MM.1S (cell line): ENCODE results near the gene AEBP1.

Source experiments
- DNase-seq: peaks from one replicate; pipeline ENCODE4 v3.0.0-alpha.2; 2015
- H2AFZ ChIP-seq: fragments of 300-600 bp; sonication (generic); 2 replicates; pipeline ENCODE4 v1.6.0; 2016; ENCODE audit warnings: antibody characterized with exemption, low read length
- H3F3A ChIP-seq: fragments of 300-600 bp; sonication (generic); 2 replicates; pipeline ENCODE4 v1.6.1; 2016; ENCODE audit warnings: mild to moderate bottlenecking, antibody characterized with exemption, low read length, moderate library complexity, mixed read lengths; ENCODE audit not compliant: insufficient read depth
- H3K27ac ChIP-seq: fragments of 300-600 bp; sonication (generic); 2 replicates; pipeline ENCODE4 v1.5.1; 2016; ENCODE audit warnings: mild to moderate bottlenecking, low read length
- H3K27me3 ChIP-seq: fragments of 300-600 bp; sonication (generic); replicated peaks from 2 replicates; pipeline ENCODE4 v1.6.0; 2016; ENCODE audit warnings: low read length; ENCODE audit not compliant: insufficient read depth
- H3K36me3 ChIP-seq: fragments of 300-600 bp; sonication (generic); replicated peaks from 2 replicates; pipeline ENCODE4 v1.6.1; 2016; ENCODE audit warnings: mild to moderate bottlenecking, low read length, mixed read lengths; ENCODE audit not compliant: insufficient read depth
- H3K4me1 ChIP-seq: fragments of 300-600 bp; sonication (generic); 2 replicates; pipeline ENCODE4 v1.6.1; 2016; ENCODE audit warnings: low read length, mixed read lengths
- H3K4me2 ChIP-seq: fragments of 300-600 bp; sonication (generic); 2 replicates; pipeline ENCODE4 v1.6.0; 2016; ENCODE audit warnings: low read depth, low read length
- H3K4me3 ChIP-seq: fragments of 300-600 bp; sonication (generic); 2 replicates; pipeline ENCODE4 v1.5.1; 2016; ENCODE audit warnings: low read length, mixed read lengths
- H3K79me2 ChIP-seq: fragments of 300-600 bp; sonication (generic); 2 replicates; pipeline ENCODE4 v1.6.1; 2016; ENCODE audit warnings: mixed run types, low read length, mixed read lengths
- H3K9ac ChIP-seq: fragments of 300-600 bp; sonication (generic); 2 replicates; pipeline ENCODE4 v1.6.1; 2016; ENCODE audit warnings: low read length, mixed read lengths
- H3K9me2 ChIP-seq: fragments of 300-600 bp; sonication (generic); replicated peaks from 2 replicates; pipeline ENCODE4 v1.6.1; 2016; ENCODE audit warnings: mild to moderate bottlenecking, low read length, mixed read lengths; ENCODE audit not compliant: insufficient read depth
- H3K9me3 ChIP-seq: fragments of 300-600 bp; sonication (generic); replicated peaks from 2 replicates; pipeline ENCODE4 v1.6.1; 2016; ENCODE audit warnings: mild to moderate bottlenecking, low read length, mixed read lengths; ENCODE audit not compliant: insufficient read depth
- H4K20me1 ChIP-seq: fragments of 300-600 bp; sonication (generic); 2 replicates; pipeline ENCODE4 v1.6.1; 2016; ENCODE audit warnings: mild to moderate bottlenecking, low read length, moderate library complexity, mixed read lengths; ENCODE audit not compliant: insufficient read depth
- EZH2 ChIP-seq: fragments of 300-600 bp; sonication (generic); optimal IDR thresholded peaks from 2 replicates; pipeline ENCODE3; 2017; ENCODE audit warnings: low read depth, mild to moderate bottlenecking, antibody characterized with exemption, low read length, mixed read lengths
- EZH2phosphoT487 ChIP-seq: fragments of 300-600 bp; sonication (generic); IDR thresholded peaks from 2 replicates; pipeline ENCODE4 v1.6.1; 2018; ENCODE audit warnings: antibody characterized with exemption, low read length
- TF ChIP-seq, protein P1 (sequence below): fragments of 300-600 bp; sonication (generic); IDR thresholded peaks from 2 replicates; pipeline ENCODE4 v1.5.1; 2016; ENCODE audit warnings: antibody characterized with exemption, low read length, mixed read lengths

AEBP1 gene

GRCh38 chr7:44158873-44159631, 54.9 kb downstream of the AEBP1 start:
- H3K4me2 ChIP-seq: no peak overlapping the region
- DNase-seq: no peak
- no peaks in the 10 kb centered on the region for H3K36me3 ChIP-seq
- no peak overlapping the region for H3K4me3 ChIP-seq
- H3K79me2 ChIP-seq: no peaks in the 10 kb centered on the region
- no peaks in the 10 kb centered on the region for H3K4me1 ChIP-seq
- H3K27me3 ChIP-seq: no peaks in the 10 kb centered on the region
- no peak overlapping the region for H3K9ac ChIP-seq
- no peaks in the 10 kb centered on the region for H3F3A ChIP-seq
- H3K27ac ChIP-seq: no peak overlapping the region
- H3K9me2 ChIP-seq: no peaks in the 10 kb centered on the region
- TF ChIP-seq EZH2phosphoT487 (no peak), EZH2 (no peak)
- TF ChIP-seq, protein P1, sequence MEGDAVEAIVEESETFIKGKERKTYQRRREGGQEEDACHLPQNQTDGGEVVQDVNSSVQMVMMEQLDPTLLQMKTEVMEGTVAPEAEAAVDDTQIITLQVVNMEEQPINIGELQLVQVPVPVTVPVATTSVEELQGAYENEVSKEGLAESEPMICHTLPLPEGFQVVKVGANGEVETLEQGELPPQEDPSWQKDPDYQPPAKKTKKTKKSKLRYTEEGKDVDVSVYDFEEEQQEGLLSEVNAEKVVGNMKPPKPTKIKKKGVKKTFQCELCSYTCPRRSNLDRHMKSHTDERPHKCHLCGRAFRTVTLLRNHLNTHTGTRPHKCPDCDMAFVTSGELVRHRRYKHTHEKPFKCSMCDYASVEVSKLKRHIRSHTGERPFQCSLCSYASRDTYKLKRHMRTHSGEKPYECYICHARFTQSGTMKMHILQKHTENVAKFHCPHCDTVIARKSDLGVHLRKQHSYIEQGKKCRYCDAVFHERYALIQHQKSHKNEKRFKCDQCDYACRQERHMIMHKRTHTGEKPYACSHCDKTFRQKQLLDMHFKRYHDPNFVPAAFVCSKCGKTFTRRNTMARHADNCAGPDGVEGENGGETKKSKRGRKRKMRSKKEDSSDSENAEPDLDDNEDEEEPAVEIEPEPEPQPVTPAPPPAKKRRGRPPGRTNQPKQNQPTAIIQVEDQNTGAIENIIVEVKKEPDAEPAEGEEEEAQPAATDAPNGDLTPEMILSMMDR: no peak
- H2AFZ ChIP-seq: no peak overlapping the region
- no peaks in the 10 kb centered on the region for H3K9me3 ChIP-seq
- no peaks in the 10 kb centered on the region for H4K20me1 ChIP-seq

GRCh38 chr7:44159824-44160630, 55.9 kb downstream of the AEBP1 start:
- Histone ChIP-seq H4K20me1 (no peaks in the 10 kb centered on the region), H2AFZ (no peak overlapping the region), H3K27ac (no peak overlapping the region), H3K9ac (no peak overlapping the region), H3K4me3 (no peak overlapping the region), H3K4me2 (no peak overlapping the region), H3K79me2 (no peaks in the 10 kb centered on the region), H3K27me3 (no peaks in the 10 kb centered on the region), H3K36me3 (no peaks in the 10 kb centered on the region), H3K9me2 (no peaks in the 10 kb centered on the region), H3K9me3 (no peaks in the 10 kb centered on the region), H3K4me1 (no peaks in the 10 kb centered on the region), H3F3A (no peaks in the 10 kb centered on the region)
- TF ChIP-seq, protein P1: no peak
- no peak for TF ChIP-seq EZH2
- TF ChIP-seq EZH2phosphoT487: no peak
- no peak for DNase-seq

DNA sequence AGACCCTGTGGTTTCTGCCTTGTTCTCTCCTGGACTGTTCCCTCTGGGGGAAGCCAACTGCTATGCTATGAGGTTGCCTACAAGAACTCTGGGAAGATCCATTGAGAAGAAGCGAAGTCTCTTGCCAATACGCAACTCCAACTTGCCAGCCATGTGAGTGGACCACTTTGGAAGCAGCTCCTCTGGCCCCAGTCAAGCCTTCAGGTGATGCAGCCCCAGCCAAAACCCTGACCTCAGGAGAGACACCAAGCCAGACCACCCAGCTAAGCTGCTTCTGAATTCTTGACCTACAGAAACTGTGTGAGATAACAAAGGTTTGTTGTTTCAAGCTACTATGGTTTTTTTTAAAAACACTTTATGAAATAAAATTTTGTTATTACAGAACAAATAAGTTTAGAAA, 57.2 kb downstream of the AEBP1 start:
- H3K27ac ChIP-seq: no peak overlapping the region
- no peak for TF ChIP-seq EZH2
- TF ChIP-seq, protein P1: no peak
- no peak for TF ChIP-seq EZH2phosphoT487

More for the DNA sequence above, 57.2 kb downstream of the AEBP1 start:
- no peak overlapping the region for H3K4me2 ChIP-seq
- no peak overlapping the region for H3K9ac ChIP-seq
- no peak for DNase-seq
- no peak overlapping the region for H3K4me3 ChIP-seq
- no peaks in the 10 kb centered on the region for H4K20me1 ChIP-seq
- no peaks in the 10 kb centered on the region for H3K36me3 ChIP-seq
- no peaks in the 10 kb centered on the region for H3K9me2 ChIP-seq
- no peaks in the 10 kb centered on the region for H3K9me3 ChIP-seq
- H2AFZ ChIP-seq: no peak overlapping the region
- H3K79me2 ChIP-seq: no peaks in the 10 kb centered on the region
- H3F3A ChIP-seq: no peaks in the 10 kb centered on the region
- H3K4me1 ChIP-seq: no peaks in the 10 kb centered on the region
- no peaks in the 10 kb centered on the region for H3K27me3 ChIP-seq
